Effector memory CD8-positive, alpha-beta T cell (primary cell): ENCODE results near the gene STIM1.

Source experiments
- ATAC-seq: fragments of 150-1000 bp; cut with Tn5 transposase; replicated peaks from 2 replicates; pipeline ENCODE4 v1.10.0; 2021; ENCODE audit warnings: mild to moderate bottlenecking, moderate library complexity
- DNase-seq, 3 experiments: peaks; one replicate each; pipeline ENCODE4 v3.0.0; 2021
- H3K27ac Mint-ChIP-seq, 2 donors: one replicate each; pipeline ENCODE4 v1.8.0; 2022; ENCODE audit warnings: mild to moderate bottlenecking in 2 of 2, mixed read lengths in 2 of 2, moderate library complexity in 2 of 2
- H3K27me3 Mint-ChIP-seq, 2 donors: one replicate each; pipeline ENCODE4 v1.8.0; 2022; ENCODE audit warnings: mixed read lengths in 2 of 2
- H3K36me3 Mint-ChIP-seq: one replicate; pipeline ENCODE4 v1.8.0; 2022; ENCODE audit warnings: mild to moderate bottlenecking, moderate library complexity, mixed read lengths; ENCODE audit not compliant: insufficient read depth
- H3K4me1 Mint-ChIP-seq, 2 donors: one replicate each; pipeline ENCODE4 v1.8.0; 2022; ENCODE audit warnings: low read depth in 2 of 2, mixed read lengths in 2 of 2
- H3K4me3 Mint-ChIP-seq, 2 donors: one replicate each; pipeline ENCODE4 v1.8.0; 2022; ENCODE audit warnings: mild to moderate bottlenecking in 2 of 2, mixed read lengths in 2 of 2, moderate library complexity in 2 of 2
- H3K9me3 Mint-ChIP-seq, 2 donors: one replicate each; pipeline ENCODE4 v1.8.0; 2022; ENCODE audit warnings: mixed read lengths in 2 of 2

The STIM1 gene

GRCh38 chr11:3834664-3835461 lies 20.6 kb upstream of the STIM1 start:
- no peak for ATAC-seq
- H3K27ac Mint-ChIP-seq: peak overlapping the region; percentile 94 to 95
- H3K36me3 Mint-ChIP-seq: peaks cover 69% of the 10 kb centered on the region
- peaks cover 81 to 87% of the 10 kb centered on the region in 2 donors for H3K4me1 Mint-ChIP-seq
- peak overlapping the region; percentile 88 for H3K4me3 Mint-ChIP-seq
- DNase-seq: no peak
- H3K9me3 Mint-ChIP-seq: no peaks in the 10 kb centered on the region
- no peaks in the 10 kb centered on the region for H3K27me3 Mint-ChIP-seq

GRCh38 chr11:3835751-3836150 lies 19.7 kb upstream of the STIM1 start:
- Mint-ChIP-seq H3K27me3 (no peaks in the 10 kb centered on the region), H3K4me3 (peak overlapping the region; percentile 88), H3K36me3 (peaks cover 70% of the 10 kb centered on the region), H3K4me1 (peaks cover 82 to 89% of the 10 kb centered on the region in 2 donors), H3K27ac (peak overlapping the region; percentile 94 to 95), H3K9me3 (no peaks in the 10 kb centered on the region)
- ATAC-seq (no peak), DNase-seq (no peak)

- H3K27ac Mint-ChIP-seq: peak overlapping the region; percentile 94 to 95
- ATAC-seq: no peak
- DNase-seq: peak in 2 of 3 experiments; percentile 30 to 37
Observed at GRCh38 chr11:3836903-3837302, 18.6 kb upstream of the STIM1 start.

GRCh38 chr11:3837793-3838192 lies 17.7 kb upstream of the STIM1 start:
- ATAC-seq (no peak), DNase-seq (no peak)
- peaks cover 62 to 70% of the 10 kb centered on the region in 2 donors for H3K4me1 Mint-ChIP-seq
- no peaks in the 10 kb centered on the region for H3K27me3 Mint-ChIP-seq
- H3K4me3 Mint-ChIP-seq: peak overlapping the region; percentile 88
- no peaks in the 10 kb centered on the region for H3K9me3 Mint-ChIP-seq
- peak overlapping the region; percentile 94 to 95 for H3K27ac Mint-ChIP-seq
- peaks cover 79% of the 10 kb centered on the region for H3K36me3 Mint-ChIP-seq

More at GRCh38 chr11:3836903-3837302, 18.6 kb upstream of the STIM1 start:
- Mint-ChIP-seq H3K27me3 (no peaks in the 10 kb centered on the region), H3K9me3 (no peaks in the 10 kb centered on the region), H3K36me3 (peaks cover 75% of the 10 kb centered on the region), H3K4me1 (peaks cover 70 to 79% of the 10 kb centered on the region in 2 donors), H3K4me3 (peak overlapping the region; percentile 88)

- no peak for DNase-seq
- Mint-ChIP-seq H3K27ac (peak overlapping the region; percentile 94 to 95), H3K36me3 (peaks cover 72% of the 10 kb centered on the region), H3K4me3 (peak overlapping the region; percentile 88), H3K9me3 (no peaks in the 10 kb centered on the region), H3K27me3 (no peaks in the 10 kb centered on the region), H3K4me1 (peaks cover 56 to 63% of the 10 kb centered on the region in 2 donors)
- ATAC-seq: no peak
Observed at GRCh38 chr11:3838504-3838903, 17.0 kb upstream of the STIM1 start.

- no peaks in the 10 kb centered on the region for H3K27me3 Mint-ChIP-seq
- peak overlapping the region; percentile 88 for H3K4me3 Mint-ChIP-seq
- H3K36me3 Mint-ChIP-seq: peaks cover 59% of the 10 kb centered on the region
- peaks cover 38 to 46% of the 10 kb centered on the region in 2 donors for H3K4me1 Mint-ChIP-seq
- peak in 1 of 3 experiments; percentile 22 for DNase-seq
- H3K9me3 Mint-ChIP-seq: no peaks in the 10 kb centered on the region
- peak overlapping the region; percentile 94 to 95 for H3K27ac Mint-ChIP-seq
- ATAC-seq: no peak
Observed at GRCh38 chr11:3840004-3840869, 15.2 kb upstream of the STIM1 start.

GRCh38 chr11:3840870-3841425 lies 14.5 kb upstream of the STIM1 start, which contains the start of gene RHOG:
Gene RHOG, minus strand, starts transcription at chr11:3840959. Its CDS starts 12,821 bp downstream, at chr11:3828138.
- Mint-ChIP-seq H3K36me3 (peaks cover 52% of the 10 kb centered on the region), H3K27ac (peak within 1 kb of the TSS; percentile 94 to 95), H3K4me3 (peak within 1 kb of the TSS; percentile 88), H3K27me3 (no peaks in the 10 kb centered on the region), H3K4me1 (peaks cover 32 to 38% of the 10 kb centered on the region in 2 donors), H3K9me3 (no peaks in the 10 kb centered on the region)
- ATAC-seq (peak; percentile 23), DNase-seq (peak; percentile 33 to 45 (median 35))

GRCh38 chr11:3841426-3842350 lies 13.8 kb upstream of the STIM1 start:
- peaks cover 32 to 33% of the 10 kb centered on the region in 2 donors for H3K4me1 Mint-ChIP-seq
- H3K4me3 Mint-ChIP-seq: peak overlapping the region; percentile 88
- no peaks in the 10 kb centered on the region for H3K9me3 Mint-ChIP-seq
- DNase-seq: peak; percentile 88 to 90 (median 88)
- peaks cover 49% of the 10 kb centered on the region for H3K36me3 Mint-ChIP-seq
- ATAC-seq: peak; percentile 74
- no peaks in the 10 kb centered on the region for H3K27me3 Mint-ChIP-seq
- peak overlapping the region; percentile 94 to 95 for H3K27ac Mint-ChIP-seq

GRCh38 chr11:3843326-3843725 lies 12.1 kb upstream of the STIM1 start:
- H3K4me3 Mint-ChIP-seq: no peak overlapping the region
- H3K27me3 Mint-ChIP-seq: no peaks in the 10 kb centered on the region
- H3K4me1 Mint-ChIP-seq: peaks cover 16 to 19% of the 10 kb centered on the region in 2 donors
- ATAC-seq (no peak), DNase-seq (no peak)
- no peaks in the 10 kb centered on the region for H3K9me3 Mint-ChIP-seq
- H3K36me3 Mint-ChIP-seq: peaks cover 39% of the 10 kb centered on the region
- H3K27ac Mint-ChIP-seq: peak overlapping the region in 1 of 2 donors; percentile 23

GRCh38 chr11:3845246-3845645 lies 10.2 kb upstream of the STIM1 start:
- H3K27me3 Mint-ChIP-seq: no peaks in the 10 kb centered on the region
- peaks cover 23% of the 10 kb centered on the region for H3K36me3 Mint-ChIP-seq
- ATAC-seq: no peak
- no peak overlapping the region for H3K4me3 Mint-ChIP-seq
- no peak for DNase-seq
- H3K4me1 Mint-ChIP-seq: peaks cover 7 to 8% of the 10 kb centered on the region in 2 donors
- no peak overlapping the region for H3K27ac Mint-ChIP-seq
- H3K9me3 Mint-ChIP-seq: no peaks in the 10 kb centered on the region

- no peak for DNase-seq
- Mint-ChIP-seq H3K4me1 (peaks cover 7 to 8% of the 10 kb centered on the region in 2 donors), H3K4me3 (no peak overlapping the region), H3K9me3 (no peaks in the 10 kb centered on the region), H3K36me3 (peaks cover 18% of the 10 kb centered on the region), H3K27me3 (no peaks in the 10 kb centered on the region), H3K27ac (no peak overlapping the region)
- no peak for ATAC-seq
Observed at GRCh38 chr11:3845670-3846069, 9.8 kb upstream of the STIM1 start.

GRCh38 chr11:3849297-3849874 lies 6.1 kb upstream of the STIM1 start:
- H3K4me3 Mint-ChIP-seq: no peak overlapping the region
- H3K9me3 Mint-ChIP-seq: no peaks in the 10 kb centered on the region
- no peaks in the 10 kb centered on the region for H3K27me3 Mint-ChIP-seq
- DNase-seq: peak; percentile 62 to 70 (median 68)
- H3K4me1 Mint-ChIP-seq: peaks cover 15 to 27% of the 10 kb centered on the region in 2 donors
- H3K27ac Mint-ChIP-seq: no peak overlapping the region
- ATAC-seq: peak; percentile 83
- H3K36me3 Mint-ChIP-seq: peaks cover 3% of the 10 kb centered on the region
